NOMO-1 treated with dmso at 0.1 percent for 144 hours (cell line): ENCODE measurements around the gene C10orf71.

Source experiments
- DNase-seq: peaks from one replicate; lab custom pipeline; 2025; ENCODE audit not compliant: unreplicated experiment; lab: John Stamatoyannopoulos, UW

C10orf71 gene

GRCh38 chr10:49272251-49273081 is 26.5 kb upstream of the C10orf71 start:
- DNase-seq: no peak

- DNase-seq: no peak
These were observed 25.9 kb upstream of the C10orf71 start for GRCh38 chr10:49273082-49273465.

GRCh38 chr10:49273626-49274025 is 25.3 kb upstream of the C10orf71 start:
- no peak for DNase-seq

- DNase-seq: no peak
These were observed 24.1 kb upstream of the C10orf71 start for GRCh38 chr10:49274886-49275285.

- DNase-seq: no peak
These were observed 23.1 kb upstream of the C10orf71 start for GRCh38 chr10:49275896-49276295.

GRCh38 chr10:49276596-49276995 is 22.4 kb upstream of the C10orf71 start:
- DNase-seq: no peak

- DNase-seq: peak; percentile 24
These were observed 21.0 kb upstream of the C10orf71 start for GRCh38 chr10:49277973-49278372.

- no peak for DNase-seq
These were observed 20.4 kb upstream of the C10orf71 start for GRCh38 chr10:49278497-49278981.

- no peak for DNase-seq
These were observed 19.7 kb upstream of the C10orf71 start for GRCh38 chr10:49279015-49279880.

- no peak for DNase-seq
These were observed 19.0 kb upstream of the C10orf71 start for GRCh38 chr10:49280001-49280408.

- no peak for DNase-seq
These were observed 17.5 kb upstream of the C10orf71 start for GRCh38 chr10:49281461-49281860.

- DNase-seq: no peak
These were observed 16.7 kb upstream of the C10orf71 start for GRCh38 chr10:49282306-49282705.

GRCh38 chr10:49282879-49283341 is 16.1 kb upstream of the C10orf71 start:
- DNase-seq: peak; percentile 48

- DNase-seq: no peak
These were observed 15.5 kb upstream of the C10orf71 start for GRCh38 chr10:49283491-49283890.

GRCh38 chr10:49284356-49284755 is 14.6 kb upstream of the C10orf71 start:
- DNase-seq: no peak

- peak; percentile 60 for DNase-seq
These were observed 13.7 kb upstream of the C10orf71 start for GRCh38 chr10:49285232-49285631.

- no peak for DNase-seq
These were observed 12.3 kb upstream of the C10orf71 start for GRCh38 chr10:49286686-49287085.

- no peak for DNase-seq
These were observed 11.2 kb upstream of the C10orf71 start for GRCh38 chr10:49287689-49288340.

- no peak for DNase-seq
These were observed 10.5 kb upstream of the C10orf71 start for GRCh38 chr10:49288341-49289065.

GRCh38 chr10:49289480-49289879 is 9.5 kb upstream of the C10orf71 start:
- no peak for DNase-seq

GRCh38 chr10:49290131-49290530 is 8.8 kb upstream of the C10orf71 start:
- DNase-seq: no peak
